ENCODE data around the gene PEMT.

PEMT gene

GRCh38 chr17:17495536-17496188, 95.8 kb downstream of the PEMT start:
- TF ChIP-seq, protein P1, sequence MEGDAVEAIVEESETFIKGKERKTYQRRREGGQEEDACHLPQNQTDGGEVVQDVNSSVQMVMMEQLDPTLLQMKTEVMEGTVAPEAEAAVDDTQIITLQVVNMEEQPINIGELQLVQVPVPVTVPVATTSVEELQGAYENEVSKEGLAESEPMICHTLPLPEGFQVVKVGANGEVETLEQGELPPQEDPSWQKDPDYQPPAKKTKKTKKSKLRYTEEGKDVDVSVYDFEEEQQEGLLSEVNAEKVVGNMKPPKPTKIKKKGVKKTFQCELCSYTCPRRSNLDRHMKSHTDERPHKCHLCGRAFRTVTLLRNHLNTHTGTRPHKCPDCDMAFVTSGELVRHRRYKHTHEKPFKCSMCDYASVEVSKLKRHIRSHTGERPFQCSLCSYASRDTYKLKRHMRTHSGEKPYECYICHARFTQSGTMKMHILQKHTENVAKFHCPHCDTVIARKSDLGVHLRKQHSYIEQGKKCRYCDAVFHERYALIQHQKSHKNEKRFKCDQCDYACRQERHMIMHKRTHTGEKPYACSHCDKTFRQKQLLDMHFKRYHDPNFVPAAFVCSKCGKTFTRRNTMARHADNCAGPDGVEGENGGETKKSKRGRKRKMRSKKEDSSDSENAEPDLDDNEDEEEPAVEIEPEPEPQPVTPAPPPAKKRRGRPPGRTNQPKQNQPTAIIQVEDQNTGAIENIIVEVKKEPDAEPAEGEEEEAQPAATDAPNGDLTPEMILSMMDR (conservative IDR thresholded peaks at IDR 0.05; ENCODE audit: control insufficient read depth, insufficient read depth, low read depth, low read length) = no peak
- DNase-seq (ENCODE audit: low read depth) = no peak

DNA sequence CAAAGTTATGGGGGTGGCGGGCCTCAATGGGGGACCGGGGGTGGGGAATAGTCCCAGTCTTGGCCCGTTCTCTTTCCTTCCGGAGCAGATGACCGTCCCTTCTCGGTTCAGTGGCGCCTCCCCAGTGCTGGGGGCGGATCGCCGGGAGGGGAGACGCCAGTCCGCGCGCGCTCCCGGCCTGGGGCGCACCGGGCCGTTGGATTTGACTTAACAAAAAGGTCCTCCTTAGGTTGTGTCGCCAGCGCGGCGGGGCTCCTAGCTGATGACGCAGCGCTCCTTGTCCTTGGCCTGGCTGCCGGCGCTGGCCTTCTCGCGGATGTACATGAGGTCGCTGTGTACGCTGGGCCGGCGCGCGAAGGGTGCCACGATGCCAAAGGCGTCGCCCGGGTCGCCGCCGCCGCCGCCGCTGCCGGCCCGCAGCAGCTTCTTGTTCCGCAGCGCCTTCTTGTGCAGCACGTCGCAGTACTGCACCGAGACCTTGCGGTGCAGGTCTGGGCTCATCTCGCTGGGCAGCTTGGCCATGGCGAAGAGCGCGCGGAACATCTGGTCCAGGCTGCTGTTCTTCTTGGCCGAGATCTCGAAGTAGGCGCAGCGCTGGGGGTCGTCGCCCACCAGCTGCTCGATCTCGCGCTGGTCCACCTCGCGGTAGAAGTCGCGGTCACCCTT, 96.5 kb downstream of the PEMT start:
- peak overlapping the region; percentile 30 for H3K4me3 ChIP-seq (ENCODE audit: control insufficient read depth, low read depth, low read length)
- TF ChIP-seq, protein P1 (conservative IDR thresholded peaks at IDR 0.05; ENCODE audit: control insufficient read depth, insufficient read depth, low read depth, low read length) = no peak
- peak; percentile 47 for DNase-seq (ENCODE audit: low read depth)

More at GRCh38 chr17:17495536-17496188, 95.8 kb downstream of the PEMT start:
- peak overlapping the region; percentile 48 for H3K4me3 ChIP-seq (ENCODE audit: control insufficient read depth, low read depth, low read length)

GRCh38 chr17:17494499-17494869, 97.0 kb downstream of the PEMT start:
- H3K4me3 ChIP-seq (ENCODE audit: control insufficient read depth, low read depth, low read length) = peak overlapping the region; percentile 23

GRCh38 chr17:17493986-17494466, 97.5 kb downstream of the PEMT start:
- TF ChIP-seq, protein P1 (conservative IDR thresholded peaks at IDR 0.05; ENCODE audit: control insufficient read depth, insufficient read depth, low read depth, low read length) = no peak
- no peak for DNase-seq (ENCODE audit: low read depth)

More at GRCh38 chr17:17494499-17494869, 97.0 kb downstream of the PEMT start:
- no peak for DNase-seq (ENCODE audit: low read depth)
- TF ChIP-seq, protein P1 (conservative IDR thresholded peaks at IDR 0.05; ENCODE audit: control insufficient read depth, insufficient read depth, low read depth, low read length) = no peak

GRCh38 chr17:17493249-17493985, 98.1 kb downstream of the PEMT start:
- no peak overlapping the region for H3K4me3 ChIP-seq (ENCODE audit: control insufficient read depth, low read depth, low read length)
- TF ChIP-seq, protein P1 (conservative IDR thresholded peaks at IDR 0.05; ENCODE audit: control insufficient read depth, insufficient read depth, low read depth, low read length) = no peak
- peak; percentile 54 for DNase-seq (ENCODE audit: low read depth)

More at GRCh38 chr17:17493986-17494466, 97.5 kb downstream of the PEMT start:
- no peak overlapping the region for H3K4me3 ChIP-seq (ENCODE audit: control insufficient read depth, low read depth, low read length)

DNA sequence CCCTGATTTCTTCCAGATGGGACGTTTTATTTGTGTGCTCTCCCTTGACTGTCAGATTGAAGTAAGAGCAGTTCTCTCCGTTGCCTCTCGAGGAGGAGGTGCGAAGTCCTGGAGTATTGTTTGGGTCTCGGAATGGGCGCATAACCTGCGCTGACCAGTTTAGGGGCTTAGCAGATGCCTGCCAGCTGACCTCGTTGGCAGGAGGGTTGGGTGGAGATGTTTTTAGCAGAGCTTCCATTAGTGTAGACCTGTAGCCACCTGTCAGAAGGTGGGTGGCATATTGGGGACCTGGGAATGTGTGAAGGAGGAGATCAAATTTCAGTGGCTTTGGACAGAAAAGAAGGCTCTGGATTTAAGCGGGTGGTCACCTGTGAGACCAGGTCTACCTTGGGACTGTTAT, 98.9 kb downstream of the PEMT start:
- no peak for DNase-seq (ENCODE audit: low read depth)
- TF ChIP-seq, protein P1 (conservative IDR thresholded peaks at IDR 0.05; ENCODE audit: control insufficient read depth, insufficient read depth, low read depth, low read length) = no peak
- H3K4me3 ChIP-seq (ENCODE audit: control insufficient read depth, low read depth, low read length) = no peak overlapping the region
